Peyer's patch (tissue), 4 donors: ENCODE measurements around the gene SFRP5.

Experiments used
- CTCF ChIP-seq, 6 experiments: fragments of 450-650 bp in 4 of 6; fragments of 200-600 bp in 2 of 6; sonication (generic) in 1 of 6; IDR thresholded peaks; one replicate each; pipeline ENCODE4 v1.5.1; 2017 to 2019; ENCODE audit warnings: antibody characterized with exemption in 6 of 6, mild to moderate bottlenecking in 3 of 6, moderate library complexity in 1 of 6
- POLR2A ChIP-seq, 2 donors: fragments of 450-650 bp; IDR thresholded peaks; one replicate each; pipeline ENCODE4 v1.5.1; 2017; ENCODE audit warnings: antibody characterized with exemption in 2 of 2, mild to moderate bottlenecking in 2 of 2, moderate library complexity in 2 of 2

- TF ChIP-seq CTCF (IDR thresholded peaks at IDR 0.05) (no peak), POLR2A (IDR thresholded peaks at IDR 0.05) (no peak)
Measured at GRCh38 chr10:97814996-97815395, 43.2 kb upstream of the SFRP5 start.
